Activated T-helper 2 cell treated with anti-CD3 and anti-CD28 coated beads, Interferon-gamma antibody, Interleukin-2, Interleukin-4, amounts not matched to agents 10 μg/mL and 5 μg/mL and 100 μg/mL, durations not matched to agents 14 hours and 24 hours and 36 hours (primary cell): ENCODE data around the gene EDRF1. TPM values are rescaled to one million over a fixed set of nuclear protein-coding genes. Genes with fewer than 3 reads are reported as not detected.

Experiments used
- total RNA-seq: library from RNA; stranded (reverse); gene quantifications from 2 replicates; pipeline ENCODE4 v1.2.3, GENCODE V29; 2022

Gene EDRF1
- total RNA-seq, 1 donor from 2014 or later, result 40.3 TPM

Other genes starting within 250 kb of the EDRF1 start
- not detected in 2 replicates for gene TEX36, start 36.5 kb upstream of the EDRF1 start, total RNA-seq
- 0.11 TPM in 2 replicates for gene MMP21, start 56.1 kb downstream of the EDRF1 start, total RNA-seq
- 45.3 and 46.9 TPM in 2 replicates for gene UROS, start 103.5 kb downstream of the EDRF1 start, total RNA-seq
- 110 and 114 TPM in 2 replicates for gene BCCIP, start 103.8 kb downstream of the EDRF1 start, total RNA-seq
- gene DHX32, start 161.6 kb downstream of the EDRF1 start, total RNA-seq, result 15.9 and 16.5 TPM in 2 replicates
- 0.44 TPM in 1 of 2 replicates, not detected in the other for gene FANK1, start 176.9 kb downstream of the EDRF1 start, total RNA-seq